TTC549 (cell line): ENCODE measurements around the gene MYCBPAP.

Experiments used
- FAIRE-seq: peaks from 2 replicates; lab custom pipeline; 2012; peaks lifted over from hg19 to GRCh38; lab: Jason Lieb, UNC

MYCBPAP gene

GRCh38 chr17:50519141-50519834 lies 11.0 kb downstream of the MYCBPAP start:
- FAIRE-seq, result no peak

GRCh38 chr17:50520483-50520882 lies 12.2 kb downstream of the MYCBPAP start:
- no peak for FAIRE-seq

- no peak for FAIRE-seq
Observed at GRCh38 chr17:50521514-50521913, 13.3 kb downstream of the MYCBPAP start.

- no peak for FAIRE-seq
Observed at GRCh38 chr17:50522766-50523165, 14.5 kb downstream of the MYCBPAP start.

GRCh38 chr17:50523208-50523607 lies 15.0 kb downstream of the MYCBPAP start:
- FAIRE-seq, result no peak

- FAIRE-seq, result no peak
Observed at GRCh38 chr17:50524838-50525237, 16.6 kb downstream of the MYCBPAP start.

- no peak for FAIRE-seq
Observed at GRCh38 chr17:50527155-50527762, 19.0 kb downstream of the MYCBPAP start.

- FAIRE-seq, result no peak
Observed at GRCh38 chr17:50527949-50528474, 19.8 kb downstream of the MYCBPAP start.

- FAIRE-seq, result no peak
Observed at GRCh38 chr17:50529849-50530248, 21.6 kb downstream of the MYCBPAP start.

GRCh38 chr17:50531428-50532025 lies 23.3 kb downstream of the MYCBPAP start:
- FAIRE-seq, result no peak

- no peak for FAIRE-seq
Observed at GRCh38 chr17:50532452-50533024, 24.3 kb downstream of the MYCBPAP start, which contains the start of gene EPN3. EPN3 (plus strand) TSS chr17:50532735; CDS start chr17:50536557, 3,822 bp downstream.

- no peak for FAIRE-seq
Observed at GRCh38 chr17:50533185-50533584, 24.9 kb downstream of the MYCBPAP start.

GRCh38 chr17:50533720-50534148 lies 25.5 kb downstream of the MYCBPAP start:
- no peak for FAIRE-seq

GRCh38 chr17:50534222-50534978 lies 26.2 kb downstream of the MYCBPAP start:
- no peak for FAIRE-seq

- no peak for FAIRE-seq
Observed at GRCh38 chr17:50534979-50535326, 26.7 kb downstream of the MYCBPAP start.

GRCh38 chr17:50535407-50535806 lies 27.2 kb downstream of the MYCBPAP start:
- FAIRE-seq, result no peak

- no peak for FAIRE-seq
Observed at GRCh38 chr17:50536683-50537646, 28.7 kb downstream of the MYCBPAP start.

GRCh38 chr17:50537721-50538548 lies 29.7 kb downstream of the MYCBPAP start:
- no peak for FAIRE-seq

- no peak for FAIRE-seq
Observed at GRCh38 chr17:50538549-50539410, 30.5 kb downstream of the MYCBPAP start.
